ENCODE measurements around the gene ANP32A.

ANP32A gene

GRCh38 chr15:68821190-68821840 lies 620 bp upstream of the ANP32A start:
- DNase-seq (ENCODE audit: extremely low read depth in 1 of 2, low read depth in 1 of 2): no peak

- no peak for DNase-seq (ENCODE audit: extremely low read depth in 1 of 2, low read depth in 1 of 2)
Measured at GRCh38 chr15:68819495-68820294, 1.0 kb downstream of the ANP32A start.

GRCh38 chr15:68818769-68819494 lies 1.8 kb downstream of the ANP32A start:
- peak in 1 of 2 donors; percentile 26 for DNase-seq (ENCODE audit: extremely low read depth in 1 of 2, low read depth in 1 of 2)

- DNase-seq (ENCODE audit: extremely low read depth in 1 of 2, low read depth in 1 of 2): peak in 1 of 2 donors; percentile 47
Measured at GRCh38 chr15:68818066-68818768, 2.5 kb downstream of the ANP32A start.

- peak in 1 of 2 donors; percentile 57 for DNase-seq (ENCODE audit: extremely low read depth in 1 of 2, low read depth in 1 of 2)
Measured at GRCh38 chr15:68817304-68818065, 3.2 kb downstream of the ANP32A start.

- no peak for DNase-seq (ENCODE audit: extremely low read depth in 1 of 2, low read depth in 1 of 2)
Measured at GRCh38 chr15:68816795-68817303, 3.8 kb downstream of the ANP32A start.

- no peak for DNase-seq (ENCODE audit: extremely low read depth in 1 of 2, low read depth in 1 of 2)
Measured at GRCh38 chr15:68816158-68816557, 4.5 kb downstream of the ANP32A start.

GRCh38 chr15:68815598-68815997 lies 5.1 kb downstream of the ANP32A start:
- DNase-seq (ENCODE audit: extremely low read depth in 1 of 2, low read depth in 1 of 2): no peak

GRCh38 chr15:68814596-68814995 lies 6.1 kb downstream of the ANP32A start:
- no peak for DNase-seq (ENCODE audit: extremely low read depth in 1 of 2, low read depth in 1 of 2)

- no peak for DNase-seq (ENCODE audit: extremely low read depth in 1 of 2, low read depth in 1 of 2)
Measured at GRCh38 chr15:68812597-68813431, 7.9 kb downstream of the ANP32A start.

GRCh38 chr15:68812069-68812468 lies 8.6 kb downstream of the ANP32A start:
- DNase-seq (ENCODE audit: extremely low read depth in 1 of 2, low read depth in 1 of 2): no peak

- DNase-seq (ENCODE audit: extremely low read depth in 1 of 2, low read depth in 1 of 2): no peak
Measured at GRCh38 chr15:68809517-68809916, 11.2 kb downstream of the ANP32A start.

GRCh38 chr15:68808770-68809169 lies 11.9 kb downstream of the ANP32A start:
- DNase-seq (ENCODE audit: extremely low read depth in 1 of 2, low read depth in 1 of 2): no peak

GRCh38 chr15:68808091-68808490 lies 12.6 kb downstream of the ANP32A start:
- no peak for DNase-seq (ENCODE audit: extremely low read depth in 1 of 2, low read depth in 1 of 2)

- no peak for DNase-seq (ENCODE audit: extremely low read depth in 1 of 2, low read depth in 1 of 2)
Measured at GRCh38 chr15:68807249-68807648, 13.4 kb downstream of the ANP32A start.

- no peak for DNase-seq (ENCODE audit: extremely low read depth in 1 of 2, low read depth in 1 of 2)
Measured at GRCh38 chr15:68806220-68807060, 14.3 kb downstream of the ANP32A start.

- DNase-seq (ENCODE audit: extremely low read depth in 1 of 2, low read depth in 1 of 2): no peak
Measured at GRCh38 chr15:68802373-68802772, 18.3 kb downstream of the ANP32A start.

- no peak for DNase-seq (ENCODE audit: extremely low read depth in 1 of 2, low read depth in 1 of 2)
Measured at GRCh38 chr15:68801572-68802148, 19.0 kb downstream of the ANP32A start.
